NB4 (cell line): ENCODE data around the gene NPR2.

Source experiments
- MYC ChIP-seq: IDR thresholded peaks from 2 replicates; pipeline ENCODE4 v1.6.1; 2011; ENCODE audit warnings: low read depth, low read length
- POLR2A ChIP-seq: IDR thresholded peaks from 2 replicates; pipeline ENCODE4 v1.6.1; 2011; ENCODE audit warnings: mild to moderate bottlenecking; ENCODE audit not compliant: insufficient read length; ENCODE audit errors: extremely low read depth
- TF ChIP-seq, protein P1 (sequence below): IDR thresholded peaks from one replicate; pipeline ENCODE4 v1.5.1; 2012; ENCODE audit warnings: low read depth, low read length

DNA sequence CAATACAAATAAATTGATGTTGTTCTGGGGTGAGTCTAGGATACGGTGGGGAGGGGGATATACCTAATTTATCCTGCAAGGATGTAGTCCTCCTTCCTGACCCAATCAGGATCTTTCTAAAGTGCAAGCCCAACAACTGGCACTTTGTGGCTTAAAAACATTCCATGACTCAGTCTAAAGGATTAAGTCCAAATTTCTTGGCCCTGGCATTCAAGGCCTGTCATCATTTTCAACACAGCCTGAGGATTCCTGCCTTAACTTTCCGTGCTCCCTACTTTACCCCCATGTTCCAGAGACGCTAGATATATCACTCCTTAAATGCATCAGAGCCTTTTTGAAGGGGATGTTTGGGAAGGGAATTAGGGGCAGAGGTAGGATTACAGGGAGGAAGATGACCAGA is 36.1 kb downstream of the NPR2 start:
- TF ChIP-seq, protein P1, sequence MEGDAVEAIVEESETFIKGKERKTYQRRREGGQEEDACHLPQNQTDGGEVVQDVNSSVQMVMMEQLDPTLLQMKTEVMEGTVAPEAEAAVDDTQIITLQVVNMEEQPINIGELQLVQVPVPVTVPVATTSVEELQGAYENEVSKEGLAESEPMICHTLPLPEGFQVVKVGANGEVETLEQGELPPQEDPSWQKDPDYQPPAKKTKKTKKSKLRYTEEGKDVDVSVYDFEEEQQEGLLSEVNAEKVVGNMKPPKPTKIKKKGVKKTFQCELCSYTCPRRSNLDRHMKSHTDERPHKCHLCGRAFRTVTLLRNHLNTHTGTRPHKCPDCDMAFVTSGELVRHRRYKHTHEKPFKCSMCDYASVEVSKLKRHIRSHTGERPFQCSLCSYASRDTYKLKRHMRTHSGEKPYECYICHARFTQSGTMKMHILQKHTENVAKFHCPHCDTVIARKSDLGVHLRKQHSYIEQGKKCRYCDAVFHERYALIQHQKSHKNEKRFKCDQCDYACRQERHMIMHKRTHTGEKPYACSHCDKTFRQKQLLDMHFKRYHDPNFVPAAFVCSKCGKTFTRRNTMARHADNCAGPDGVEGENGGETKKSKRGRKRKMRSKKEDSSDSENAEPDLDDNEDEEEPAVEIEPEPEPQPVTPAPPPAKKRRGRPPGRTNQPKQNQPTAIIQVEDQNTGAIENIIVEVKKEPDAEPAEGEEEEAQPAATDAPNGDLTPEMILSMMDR = no peak
- TF ChIP-seq POLR2A = no peak
- TF ChIP-seq MYC = no peak
